H9 (cell line): Measurements from ENCODE around the gene UROS. TPM values are rescaled to one million over a fixed set of nuclear protein-coding genes. Genes with fewer than 3 reads are reported as not detected.

ENCODE experiments used
- DNase-seq: peaks from one replicate; pipeline ENCODE4 v3.0.0-alpha.2; 2017
- H2AFZ ChIP-seq: one replicate; pipeline ENCODE4 v1.6.1; 2013; ENCODE audit warnings: mild to moderate bottlenecking, low read length, control low read depth, moderate library complexity
- H2AK5ac ChIP-seq: 2 replicates; pipeline ENCODE4 v1.6.1; 2013; ENCODE audit warnings: low read length, control low read depth, mixed read lengths; ENCODE audit not compliant: insufficient read length
- H2BK120ac ChIP-seq: one replicate; pipeline ENCODE4 v1.6.1; 2013; ENCODE audit warnings: low read depth, mild to moderate bottlenecking, low read length, control low read depth, inconsistent platforms; ENCODE audit not compliant: poor library complexity, severe bottlenecking
- H2BK12ac ChIP-seq: 2 replicates; pipeline ENCODE4 v1.6.1; 2013; ENCODE audit warnings: low read length, control low read depth, mixed read lengths, low read depth; ENCODE audit not compliant: insufficient read length
- H2BK15ac ChIP-seq: 2 replicates; pipeline ENCODE4 v1.6.1; 2013; ENCODE audit warnings: low read depth, low read length, control low read depth
- H2BK20ac ChIP-seq: one replicate; pipeline ENCODE4 v1.6.1; 2013; ENCODE audit warnings: low read depth, mild to moderate bottlenecking, low read length, control low read depth, inconsistent platforms; ENCODE audit not compliant: poor library complexity, severe bottlenecking
- H2BK5ac ChIP-seq: 2 replicates; pipeline ENCODE4 v1.6.1; 2013; ENCODE audit warnings: low read length, control low read depth, mixed read lengths; ENCODE audit not compliant: insufficient read length
- H3K14ac ChIP-seq: 2 replicates; pipeline ENCODE4 v1.6.1; 2013; ENCODE audit warnings: low read length, control low read depth; ENCODE audit not compliant: insufficient read depth
- H3K18ac ChIP-seq: 2 replicates; pipeline ENCODE4 v1.6.1; 2013; ENCODE audit warnings: low read depth, mild to moderate bottlenecking, mixed read lengths, low read length, control low read depth; ENCODE audit not compliant: insufficient read length
- H3K23ac ChIP-seq: 2 replicates; pipeline ENCODE4 v1.6.1; 2013; ENCODE audit warnings: low read length, control low read depth, mixed read lengths, low read depth; ENCODE audit not compliant: insufficient read length
- H3K23me2 ChIP-seq: 2 replicates; pipeline ENCODE4 v1.6.1; 2013; ENCODE audit warnings: low read depth, mild to moderate bottlenecking, mixed read lengths, low read length, control low read depth; ENCODE audit not compliant: insufficient read length, poor library complexity, severe bottlenecking
- H3K27ac ChIP-seq: 2 replicates; pipeline ENCODE4 v1.5.1; 2013; ENCODE audit warnings: low read length, control low read depth, mixed read lengths, low read depth; ENCODE audit not compliant: insufficient read length
- H3K27me3 ChIP-seq: 2 replicates; pipeline ENCODE4 v1.6.1; 2013; ENCODE audit warnings: low read length, control low read depth, inconsistent platforms; ENCODE audit not compliant: insufficient read depth
- H3K4ac ChIP-seq: 2 replicates; pipeline ENCODE4 v1.6.1; 2013; ENCODE audit warnings: low read depth, mild to moderate bottlenecking, control low read depth, inconsistent platforms, low read length, moderate library complexity
- H3K4me1 ChIP-seq: 2 replicates; pipeline ENCODE4 v1.6.1; 2013; ENCODE audit warnings: low read length, control low read depth, inconsistent platforms; ENCODE audit not compliant: insufficient read depth
- H3K4me2 ChIP-seq: 2 replicates; pipeline ENCODE4 v1.6.1; 2013; ENCODE audit warnings: low read length, control low read depth, mixed read lengths; ENCODE audit not compliant: insufficient read length, insufficient read depth
- H3K56ac ChIP-seq: 2 replicates; pipeline ENCODE4 v1.6.1; 2013; ENCODE audit warnings: low read depth, mild to moderate bottlenecking, mixed read lengths, low read length, control low read depth; ENCODE audit not compliant: insufficient read length
- H3K79me1 ChIP-seq: 2 replicates; pipeline ENCODE4 v1.6.1; 2013; ENCODE audit warnings: low read depth, mild to moderate bottlenecking, moderate library complexity, low read length, control low read depth, inconsistent platforms; ENCODE audit not compliant: insufficient read depth, poor library complexity, severe bottlenecking
- H3K79me2 ChIP-seq: 2 replicates; pipeline ENCODE4 v1.6.1; 2013; ENCODE audit warnings: low read length, control low read depth, inconsistent platforms; ENCODE audit not compliant: insufficient read depth
- H3K9ac ChIP-seq: 2 replicates; pipeline ENCODE4 v1.6.1; 2013; ENCODE audit warnings: low read length, control low read depth, mixed read lengths; ENCODE audit not compliant: insufficient read length; ENCODE audit errors: extremely low read depth
- H3K9me3 ChIP-seq: one replicate; pipeline ENCODE4 v1.6.1; 2013; ENCODE audit warnings: low read depth, low read length, inconsistent platforms; ENCODE audit not compliant: control insufficient read depth
- H3T11ph ChIP-seq: one replicate; pipeline ENCODE4 v1.6.1; 2013; ENCODE audit warnings: mild to moderate bottlenecking, low read length, control low read depth, inconsistent platforms
- H4K20me1 ChIP-seq: one replicate; pipeline ENCODE4 v1.6.1; 2013; ENCODE audit not compliant: control insufficient read depth, insufficient read length, insufficient read depth
- H4K5ac ChIP-seq: 2 replicates; pipeline ENCODE4 v1.6.1; 2013; ENCODE audit warnings: low read depth, mild to moderate bottlenecking, mixed read lengths, low read length, control low read depth; ENCODE audit not compliant: insufficient read length
- H4K8ac ChIP-seq: replicated peaks from 2 replicates; pipeline ENCODE4 v1.6.1; 2013; ENCODE audit warnings: low read length, control low read depth, mixed read lengths, low read depth; ENCODE audit not compliant: insufficient read length
- H4K91ac ChIP-seq: 2 replicates; pipeline ENCODE4 v1.6.1; 2013; ENCODE audit warnings: low read depth, mild to moderate bottlenecking, moderate library complexity, mixed read lengths, low read length, control low read depth; ENCODE audit not compliant: insufficient read length
- H3K27ac Mint-ChIP-seq, 3 experiments: 2 replicates in 2 of 3; 3 replicates in 1 of 3; pipeline ENCODE4 v1.8.0; 2020 to 2021; ENCODE audit warnings: mixed read lengths in 3 of 3, mild to moderate bottlenecking in 1 of 3, moderate library complexity in 1 of 3
- H3K27me3 Mint-ChIP-seq: 2 replicates; pipeline ENCODE4 v1.8.0; 2021; ENCODE audit warnings: low read depth, mild to moderate bottlenecking, moderate library complexity, mixed read lengths
- H3K36me3 Mint-ChIP-seq, 3 experiments: 2 replicates in 2 of 3; 3 replicates in 1 of 3; pipeline ENCODE4 v1.8.0; 2020 to 2021; ENCODE audit warnings: low read depth in 3 of 3, mixed read lengths in 3 of 3; ENCODE audit not compliant: insufficient read depth in 1 of 3
- H3K4me1 Mint-ChIP-seq, 2 experiments: 2 replicates each; pipeline ENCODE4 v1.8.0; 2020; ENCODE audit warnings: mixed read lengths in 2 of 2
- H3K4me3 Mint-ChIP-seq, 2 experiments: 2 replicates in 1 of 2; 3 replicates in 1 of 2; pipeline ENCODE4 v1.8.0; 2020 to 2021; ENCODE audit warnings: mild to moderate bottlenecking in 2 of 2, mixed read lengths in 2 of 2, moderate library complexity in 1 of 2
- H3K9me3 Mint-ChIP-seq, 2 experiments: 2 replicates in 1 of 2; 3 replicates in 1 of 2; pipeline ENCODE4 v1.8.0; 2020; ENCODE audit warnings: mild to moderate bottlenecking in 2 of 2, mixed read lengths in 2 of 2, moderate library complexity in 1 of 2
- WGBS: extraction: QIAGEN DNeasy Blood & Tissue Kit; methylation state at CpG from one replicate; pipeline ENCODE4 v1.1.7; 2013; ENCODE audit warnings: missing lambda C conversion rate, low lambda C conversion rate, mixed read lengths; ENCODE audit not compliant: insufficient read length; ENCODE audit errors: extremely low coverage; 5-methylcytosine and 5-hydroxymethylcytosine counted together
- total RNA-seq: library from RNA; stranded (reverse); gene quantifications from 2 replicates; pipeline ENCODE4 v1.2.1, GENCODE V29; 2021
- TF ChIP-seq, protein P1 (sequence below): fragments of 200-600 bp; sonication (generic); conservative IDR thresholded peaks from 3 replicates; pipeline ENCODE4 v1.8.0; 2021; ENCODE audit warnings: antibody characterized with exemption, mild to moderate bottlenecking

Gene UROS
- total RNA-seq, 1 experiment from 2014 or later, result 42.3 TPM

DNA sequence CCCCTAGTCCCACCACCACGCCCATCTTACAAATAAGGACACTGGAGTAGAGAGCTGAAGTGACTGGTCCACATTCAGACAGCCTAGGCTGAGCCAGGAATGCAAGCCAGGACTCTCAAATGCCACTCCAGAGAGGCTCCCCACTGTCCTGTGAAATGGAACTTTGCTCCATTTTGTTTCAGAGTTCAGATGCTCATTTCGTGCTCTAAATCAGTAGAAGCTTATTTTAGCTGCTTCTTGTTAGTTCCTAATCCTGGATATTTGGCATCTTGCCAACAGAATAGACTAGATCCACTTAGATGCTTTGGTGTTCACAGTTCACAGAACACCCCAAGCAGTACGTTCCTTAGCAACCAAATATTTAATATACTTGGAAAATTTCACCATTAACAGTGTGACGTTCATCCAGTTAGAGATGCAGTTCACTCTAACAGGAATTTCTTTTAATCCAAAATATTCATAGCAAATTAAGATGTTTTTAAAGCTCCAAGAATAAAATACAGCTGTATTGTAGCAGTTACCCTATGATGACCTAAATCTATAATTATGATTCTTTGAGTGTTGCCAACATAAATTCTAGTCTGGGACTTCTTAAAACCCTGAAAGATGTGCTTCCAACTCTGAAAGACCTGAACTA is 54.7 kb downstream of the UROS start:
- no peak overlapping the region for H4K91ac ChIP-seq
- no peaks in the 10 kb centered on the region; a peak in 1 of 5 replicates for H3K9me3 Mint-ChIP-seq
- TF ChIP-seq, protein P1, sequence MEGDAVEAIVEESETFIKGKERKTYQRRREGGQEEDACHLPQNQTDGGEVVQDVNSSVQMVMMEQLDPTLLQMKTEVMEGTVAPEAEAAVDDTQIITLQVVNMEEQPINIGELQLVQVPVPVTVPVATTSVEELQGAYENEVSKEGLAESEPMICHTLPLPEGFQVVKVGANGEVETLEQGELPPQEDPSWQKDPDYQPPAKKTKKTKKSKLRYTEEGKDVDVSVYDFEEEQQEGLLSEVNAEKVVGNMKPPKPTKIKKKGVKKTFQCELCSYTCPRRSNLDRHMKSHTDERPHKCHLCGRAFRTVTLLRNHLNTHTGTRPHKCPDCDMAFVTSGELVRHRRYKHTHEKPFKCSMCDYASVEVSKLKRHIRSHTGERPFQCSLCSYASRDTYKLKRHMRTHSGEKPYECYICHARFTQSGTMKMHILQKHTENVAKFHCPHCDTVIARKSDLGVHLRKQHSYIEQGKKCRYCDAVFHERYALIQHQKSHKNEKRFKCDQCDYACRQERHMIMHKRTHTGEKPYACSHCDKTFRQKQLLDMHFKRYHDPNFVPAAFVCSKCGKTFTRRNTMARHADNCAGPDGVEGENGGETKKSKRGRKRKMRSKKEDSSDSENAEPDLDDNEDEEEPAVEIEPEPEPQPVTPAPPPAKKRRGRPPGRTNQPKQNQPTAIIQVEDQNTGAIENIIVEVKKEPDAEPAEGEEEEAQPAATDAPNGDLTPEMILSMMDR, result no peak
- H4K8ac ChIP-seq, result no peak overlapping the region
- H3K9ac ChIP-seq, result no peak overlapping the region
- no peak overlapping the region for H3K4me3 Mint-ChIP-seq
- no peaks in the 10 kb centered on the region for H4K20me1 ChIP-seq
- no peak for DNase-seq
- WGBS, result no CpG with 5 or more reads among the region's 4 CpGs
- H4K5ac ChIP-seq, result no peak overlapping the region
- no peak overlapping the region for H2BK15ac ChIP-seq
- no peak overlapping the region for H3K18ac ChIP-seq
- no peaks in the 10 kb centered on the region for H3K79me1 ChIP-seq
- H3K4ac ChIP-seq, result no peak overlapping the region
- peaks cover 0 to under 1% of the 10 kb centered on the region in 2 experiments; a peak in 1 of 4 replicates for H3K4me1 Mint-ChIP-seq
- no peak overlapping the region for H2BK120ac ChIP-seq
- H3K36me3 Mint-ChIP-seq, result peaks cover 15 to 34% (median 20%) of the 10 kb centered on the region in 3 experiments; a peak in 6 of 7 replicates
- no peaks in the 10 kb centered on the region for H3K79me2 ChIP-seq
- no peaks in the 10 kb centered on the region for H3K9me3 ChIP-seq
- no peak overlapping the region for H3K23ac ChIP-seq
- no peaks in the 10 kb centered on the region for H3K27me3 ChIP-seq
- H2BK12ac ChIP-seq, result no peak overlapping the region
- H3K27me3 Mint-ChIP-seq, result no peaks in the 10 kb centered on the region
- no peak overlapping the region for H3T11ph ChIP-seq
- no peak overlapping the region for H2AK5ac ChIP-seq
- H3K56ac ChIP-seq, result no peak overlapping the region
- no peak overlapping the region for H2BK5ac ChIP-seq
- H3K14ac ChIP-seq, result no peak overlapping the region
- H2AFZ ChIP-seq, result no peak overlapping the region
- H2BK20ac ChIP-seq, result no peak overlapping the region
- H3K27ac ChIP-seq, result no peak overlapping the region
- peak overlapping the region in 2 of 3 experiments; percentile 26 to 40; a peak in 2 of 7 replicates for H3K27ac Mint-ChIP-seq
- H3K23me2 ChIP-seq, result no peaks in the 10 kb centered on the region
- H3K4me2 ChIP-seq, result no peak overlapping the region
- no peaks in the 10 kb centered on the region for H3K4me1 ChIP-seq
